VCaP (cell line): Measurements from ENCODE around the gene ACIN1.

Experiments
- H3K27ac ChIP-seq: fragments of 450-650 bp; 2 replicates; pipeline ENCODE4 v1.5.1; 2017
- TF ChIP-seq, protein P1 (sequence below): fragments of 450-650 bp; conservative IDR thresholded peaks from 2 replicates; pipeline ENCODE4 v1.5.1; 2017; ENCODE audit warnings: mild to moderate bottlenecking, moderate library complexity

Gene ACIN1

DNA sequence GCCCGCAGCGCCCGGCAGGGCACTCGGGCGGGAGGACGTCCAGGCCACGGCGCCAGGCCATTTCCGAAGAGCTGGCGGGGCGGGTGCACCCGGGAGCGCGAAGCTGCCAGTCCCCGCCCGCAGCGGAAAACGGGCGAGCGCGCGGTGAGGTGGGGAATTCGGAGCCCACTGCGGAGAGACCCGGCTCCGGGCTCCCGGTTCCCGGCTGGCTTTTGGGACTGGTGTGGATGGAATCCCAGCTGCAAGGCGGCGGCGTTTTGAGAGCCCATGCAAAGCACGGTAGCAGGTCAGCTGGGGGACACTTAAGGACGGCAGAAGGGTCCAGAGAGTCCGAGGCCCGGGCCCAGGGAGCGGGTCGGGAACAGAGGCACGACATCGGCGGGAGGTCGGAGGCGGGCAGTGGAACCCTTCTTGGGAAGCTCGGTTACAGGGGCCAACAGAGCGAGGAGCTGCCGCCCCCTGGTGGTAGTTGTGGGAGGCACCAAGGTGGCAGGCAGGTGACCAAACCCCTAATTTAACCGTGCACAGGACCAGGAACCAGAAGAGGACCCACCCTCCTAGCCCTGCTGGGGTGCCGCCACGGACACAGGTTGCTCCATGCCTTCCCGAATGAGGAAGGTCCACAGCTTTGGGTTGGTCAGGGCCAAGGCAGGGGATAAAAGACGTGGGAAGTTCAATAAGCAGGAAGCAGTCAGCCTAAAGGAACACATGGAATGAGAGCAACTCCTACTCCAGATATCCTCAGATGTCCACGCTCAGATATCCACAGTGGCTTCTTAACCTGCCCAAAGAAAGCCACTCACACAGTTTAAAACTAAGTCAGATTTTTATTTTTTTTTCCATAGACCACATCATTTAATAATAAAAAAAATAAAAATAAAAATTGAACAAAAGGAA, 36.9 kb downstream of the ACIN1 start:
- H3K27ac ChIP-seq, result peak overlapping the region; percentile 74
- TF ChIP-seq, protein P1, sequence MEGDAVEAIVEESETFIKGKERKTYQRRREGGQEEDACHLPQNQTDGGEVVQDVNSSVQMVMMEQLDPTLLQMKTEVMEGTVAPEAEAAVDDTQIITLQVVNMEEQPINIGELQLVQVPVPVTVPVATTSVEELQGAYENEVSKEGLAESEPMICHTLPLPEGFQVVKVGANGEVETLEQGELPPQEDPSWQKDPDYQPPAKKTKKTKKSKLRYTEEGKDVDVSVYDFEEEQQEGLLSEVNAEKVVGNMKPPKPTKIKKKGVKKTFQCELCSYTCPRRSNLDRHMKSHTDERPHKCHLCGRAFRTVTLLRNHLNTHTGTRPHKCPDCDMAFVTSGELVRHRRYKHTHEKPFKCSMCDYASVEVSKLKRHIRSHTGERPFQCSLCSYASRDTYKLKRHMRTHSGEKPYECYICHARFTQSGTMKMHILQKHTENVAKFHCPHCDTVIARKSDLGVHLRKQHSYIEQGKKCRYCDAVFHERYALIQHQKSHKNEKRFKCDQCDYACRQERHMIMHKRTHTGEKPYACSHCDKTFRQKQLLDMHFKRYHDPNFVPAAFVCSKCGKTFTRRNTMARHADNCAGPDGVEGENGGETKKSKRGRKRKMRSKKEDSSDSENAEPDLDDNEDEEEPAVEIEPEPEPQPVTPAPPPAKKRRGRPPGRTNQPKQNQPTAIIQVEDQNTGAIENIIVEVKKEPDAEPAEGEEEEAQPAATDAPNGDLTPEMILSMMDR, result peak; percentile 95

- peak within 1 kb of the TSS; percentile 74 for H3K27ac ChIP-seq
- TF ChIP-seq, protein P1, result no peak
Measured at GRCh38 chr14:23056956-23057756, 37.8 kb downstream of the ACIN1 start, which contains the start of gene CDH24. Gene CDH24, minus strand, starts transcription at chr14:23057520. Its CDS starts 1,787 bp downstream, at chr14:23055733.

- peak overlapping the region; percentile 74; the same call in 1 of the 2 replicates for H3K27ac ChIP-seq
- TF ChIP-seq, protein P1, result peak; percentile 89
Measured at GRCh38 chr14:23056145-23056955, 38.6 kb downstream of the ACIN1 start.

DNA sequence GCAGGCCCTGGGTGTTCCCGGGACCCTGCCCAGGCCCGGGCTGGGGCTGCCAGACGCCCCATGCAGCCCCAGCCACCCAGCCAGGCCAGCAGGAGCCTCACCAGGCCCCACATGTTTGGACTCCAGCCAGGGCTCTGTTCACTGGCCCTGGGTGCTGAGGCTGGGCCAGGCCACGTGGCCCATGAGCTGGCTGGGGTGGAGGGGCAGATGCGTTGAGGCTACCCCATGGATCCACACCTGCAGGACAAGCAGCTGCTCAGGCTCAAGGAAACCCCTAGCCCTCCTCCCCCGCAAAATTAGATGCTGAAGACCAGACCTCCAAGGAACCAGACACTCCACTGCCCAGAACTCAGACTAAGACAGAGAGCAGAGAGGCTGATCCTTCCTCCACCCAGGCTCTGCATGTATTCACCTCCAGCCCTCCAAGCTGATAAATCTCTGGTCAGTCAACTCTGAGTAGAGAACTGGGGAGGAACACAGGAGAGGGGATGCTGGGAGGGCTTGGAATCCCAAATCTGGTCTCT, 39.3 kb downstream of the ACIN1 start:
- peak overlapping the region; percentile 74; the same call in 1 of the 2 replicates for H3K27ac ChIP-seq
- TF ChIP-seq, protein P1, result no peak

DNA sequence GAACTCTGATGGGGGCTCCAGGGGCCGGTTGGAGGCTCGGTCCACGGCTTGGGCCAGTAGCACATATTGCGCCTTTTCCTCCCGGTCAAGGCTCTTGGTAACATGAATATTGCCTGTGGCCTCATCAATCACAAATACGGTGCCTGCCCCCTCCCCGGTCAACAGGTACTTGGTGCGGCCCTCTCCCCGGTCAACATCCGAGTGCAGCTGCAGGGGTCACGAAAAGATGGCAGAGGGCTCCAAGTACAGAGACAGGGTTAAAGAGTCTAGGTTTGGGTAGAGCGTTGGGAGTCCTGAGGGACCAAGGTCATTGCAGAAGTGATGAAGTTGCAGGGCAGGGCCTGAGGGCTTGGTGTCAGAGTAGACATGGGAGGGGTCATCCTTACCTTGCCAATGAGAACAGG, 39.8 kb downstream of the ACIN1 start:
- TF ChIP-seq, protein P1, result no peak
- H3K27ac ChIP-seq, result no peak overlapping the region

DNA sequence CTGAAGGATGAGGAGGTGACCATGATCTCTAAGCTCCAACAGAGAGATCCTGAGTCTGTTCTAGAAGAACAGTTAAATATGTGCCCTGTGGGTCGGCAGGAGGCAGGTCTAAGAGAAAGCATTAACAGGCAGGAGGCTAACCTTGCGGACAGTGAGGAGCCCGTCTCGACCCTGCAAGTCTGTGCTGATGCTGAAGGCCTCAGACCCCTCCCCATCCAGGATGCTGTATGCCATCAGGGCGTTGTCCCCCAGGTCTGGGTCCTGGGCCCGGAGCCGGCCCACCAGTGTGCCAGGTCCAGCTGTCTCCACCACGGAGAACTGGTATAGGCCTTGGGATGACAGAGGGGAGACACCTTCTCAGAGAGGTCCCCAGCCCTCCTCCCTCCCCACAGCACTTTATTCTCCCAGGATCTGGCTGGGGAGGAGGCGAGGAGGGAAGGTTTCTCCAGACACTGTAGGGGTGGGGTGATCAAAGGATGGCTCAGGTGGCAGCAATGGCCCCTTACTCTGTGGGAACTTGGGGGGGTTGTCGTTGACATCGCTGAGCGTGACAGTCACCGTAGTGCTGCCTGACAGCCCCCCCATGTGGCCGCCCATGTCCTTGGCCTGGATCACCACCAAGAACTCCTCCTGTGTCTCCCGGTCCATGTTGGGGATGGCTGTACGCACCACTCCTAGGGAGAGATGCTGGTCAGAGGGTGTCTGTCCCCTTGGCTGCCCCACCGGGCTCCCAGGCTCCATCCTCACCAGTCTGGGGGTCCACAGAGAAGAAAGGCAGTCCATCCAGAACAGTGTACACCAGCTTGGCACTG, 40.7 kb downstream of the ACIN1 start:
- TF ChIP-seq, protein P1, result no peak
- H3K27ac ChIP-seq, result no peak overlapping the region
